GM18507 (cell line): ENCODE data around the gene REST.

Experiments used
- DNase-seq: peaks from one replicate; pipeline ENCODE4 v3.0.0; 2011; ENCODE audit warnings: low read depth; ENCODE audit not compliant: insufficient read length; ENCODE audit errors: extremely low spot score
- FAIRE-seq: peaks from 2 replicates; lab custom pipeline; 2011; peaks lifted over from hg19 to GRCh38; lab: Jason Lieb, UNC

The REST gene

GRCh38 chr4:56972809-56973208 is 65.1 kb downstream of the REST start:
- no peak for FAIRE-seq
- DNase-seq, result no peak

DNA sequence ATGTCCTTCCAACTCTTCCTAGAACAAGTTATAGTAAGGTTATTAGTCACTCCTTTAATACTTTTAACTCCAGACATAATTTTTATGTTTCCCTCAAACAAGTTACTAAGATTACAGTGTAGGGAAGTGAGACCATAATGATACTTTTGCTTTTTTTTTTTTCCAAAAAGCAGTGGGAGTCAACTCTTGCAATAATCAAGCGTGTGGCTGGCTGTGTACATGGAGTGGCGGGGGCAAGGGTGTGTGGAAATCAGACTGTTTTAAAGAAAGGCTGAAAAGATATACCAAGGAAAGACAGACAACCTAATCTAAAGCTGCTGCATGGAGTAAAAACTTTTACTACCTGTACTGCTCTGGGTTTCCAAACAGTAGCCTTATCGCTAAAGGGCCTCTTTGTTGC is 65.6 kb downstream of the REST start:
- FAIRE-seq (no peak), DNase-seq (no peak)

- DNase-seq (no peak), FAIRE-seq (no peak)
Observed at GRCh38 chr4:56976283-56976836, 68.7 kb downstream of the REST start.

- FAIRE-seq, result no peak
Observed at GRCh38 chr4:56976837-56977320, 69.2 kb downstream of the REST start.

GRCh38 chr4:56977321-56978012 is 69.8 kb downstream of the REST start, which contains the start of gene NOA1:
NOA1 (minus strand) TSS chr4:56977606; CDS start chr4:56977585, 21 bp downstream.
- peak; percentile 90 for DNase-seq
- FAIRE-seq, result peak; percentile 98

More at GRCh38 chr4:56976837-56977320, 69.2 kb downstream of the REST start:
- DNase-seq, result peak; percentile 2

DNA sequence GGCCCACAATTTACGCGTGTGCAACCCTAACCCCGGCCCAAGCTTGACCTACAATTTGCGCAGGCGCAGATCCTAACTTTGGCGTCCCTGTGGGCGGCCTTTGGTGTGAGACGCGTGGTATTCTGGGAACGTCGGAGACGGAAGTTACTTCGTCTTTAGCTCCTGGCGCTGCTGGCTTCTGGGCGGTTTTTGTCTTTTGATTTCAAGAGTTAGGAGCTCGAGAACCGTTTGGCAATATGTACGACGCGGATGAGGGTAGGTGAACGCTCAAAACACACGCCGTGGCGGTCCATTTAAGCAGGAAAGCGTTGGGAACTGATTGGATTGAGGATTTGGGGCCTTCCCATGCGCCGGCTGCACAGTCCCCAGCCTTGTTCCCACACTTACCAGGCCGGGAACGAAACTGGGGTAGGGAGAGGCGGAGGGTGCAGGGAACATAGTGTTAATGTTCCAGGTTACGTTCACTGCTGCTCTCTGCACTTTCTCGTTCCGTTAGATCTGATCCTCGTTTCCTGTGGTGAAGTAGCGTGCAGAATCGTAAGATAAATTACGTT is 71.1 kb downstream of the REST start, which contains the start of gene POLR2B:
TSS of gene POLR2B (plus strand) at position 147 of the 554 bp plus-strand sequence. CDS start at position 237, 90 bp downstream.
- FAIRE-seq, result peak; percentile 91
- peak; percentile 66 for DNase-seq

DNA sequence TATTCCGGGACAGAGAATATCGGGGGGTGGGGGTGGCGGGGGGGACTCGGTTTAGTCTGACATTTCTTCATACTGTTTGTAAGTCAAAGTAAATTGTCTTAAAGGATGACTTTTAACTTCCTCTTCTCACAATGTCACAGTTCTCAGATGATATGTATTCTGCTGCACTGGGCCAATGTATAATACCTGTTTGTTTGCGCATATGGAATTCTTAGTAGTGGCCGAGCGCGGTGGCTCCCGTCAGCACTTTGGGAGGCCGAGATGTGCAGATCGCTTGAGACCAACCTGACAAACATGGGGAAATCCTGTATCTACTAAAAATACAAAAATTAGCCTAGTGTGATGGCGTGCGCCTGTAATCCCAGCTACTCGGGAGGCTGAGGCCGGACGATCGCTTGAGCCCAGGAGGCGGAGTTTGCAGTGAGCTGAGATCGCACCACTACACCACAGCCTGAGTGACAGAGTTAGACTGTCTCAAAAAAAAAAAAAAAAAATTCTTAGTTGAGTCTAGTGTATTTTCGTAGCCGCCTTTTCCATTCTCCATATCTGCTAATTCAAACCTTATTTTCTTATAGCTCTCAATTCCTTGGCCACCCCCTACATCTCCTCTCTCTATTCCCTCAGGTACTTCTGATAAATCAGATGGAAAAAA is 71.8 kb downstream of the REST start:
- peak; percentile 45 for FAIRE-seq

GRCh38 chr4:56981795-56982201 is 74.1 kb downstream of the REST start:
- no peak for DNase-seq
- FAIRE-seq, result no peak

More for the DNA sequence above, 71.8 kb downstream of the REST start:
- no peak for DNase-seq

GRCh38 chr4:56986192-56986591 is 78.5 kb downstream of the REST start:
- DNase-seq, result no peak
- FAIRE-seq, result no peak

DNA sequence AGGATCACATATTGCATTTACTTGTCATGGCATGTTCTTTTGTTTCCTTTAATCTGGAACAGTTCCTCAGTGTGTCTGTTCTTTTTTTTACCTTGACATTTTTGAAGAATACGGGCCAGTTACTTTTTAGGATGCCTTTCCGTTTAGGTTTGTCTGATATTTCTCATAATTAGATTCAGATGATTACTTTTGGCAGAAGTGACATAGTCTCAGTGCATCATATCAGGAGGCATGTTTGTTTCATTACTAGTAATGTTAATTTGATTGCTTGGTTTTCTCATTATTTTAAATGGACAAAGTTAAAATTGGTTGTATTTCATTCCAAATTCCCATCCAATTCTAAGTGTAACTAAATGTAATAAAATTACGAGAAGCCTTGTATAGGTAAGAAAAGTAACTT is 79.3 kb downstream of the REST start:
- no peak for DNase-seq
- no peak for FAIRE-seq

DNA sequence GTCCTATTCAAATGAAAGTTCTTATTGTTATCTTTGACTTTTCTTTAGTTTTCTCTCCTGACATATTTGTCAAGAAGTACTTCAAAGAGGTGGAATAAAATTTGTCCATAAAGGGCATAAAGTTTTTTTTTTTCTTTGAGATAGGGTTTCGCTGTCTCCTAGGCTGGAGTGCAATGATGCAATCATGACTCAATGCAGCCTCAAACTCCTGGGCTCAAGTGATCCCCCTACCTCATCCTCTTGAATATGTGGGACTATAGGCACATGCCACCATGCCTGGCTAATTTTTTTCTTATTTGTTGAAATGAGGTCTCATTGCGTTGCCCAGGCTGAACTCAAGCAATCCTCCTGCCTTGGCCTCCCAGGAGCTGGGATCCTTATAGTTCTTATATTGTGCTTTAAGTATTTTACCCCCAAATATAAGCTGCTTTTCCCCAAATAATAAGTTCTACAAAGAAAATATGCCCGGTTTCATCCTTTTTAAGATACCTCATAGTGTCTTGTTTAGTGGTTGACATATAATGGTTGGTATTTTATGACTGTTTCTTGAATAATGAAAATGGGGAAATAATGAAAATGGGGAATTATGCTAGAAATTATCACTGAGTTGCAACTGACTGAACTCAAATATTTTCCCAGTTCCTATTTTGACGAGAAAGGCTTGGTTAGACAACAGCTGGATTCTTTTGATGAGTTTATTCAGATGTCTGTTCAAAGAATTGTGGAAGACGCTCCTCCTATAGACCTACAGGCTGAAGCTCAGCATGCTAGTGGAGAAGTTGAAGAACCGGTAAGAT is 82.6 kb downstream of the REST start:
- FAIRE-seq (no peak), DNase-seq (no peak)

- no peak for FAIRE-seq
Observed at GRCh38 chr4:56995525-56995924, 87.8 kb downstream of the REST start.

GRCh38 chr4:56999751-57000150 is 92.1 kb downstream of the REST start:
- no peak for FAIRE-seq
- no peak for DNase-seq

More at GRCh38 chr4:56995525-56995924, 87.8 kb downstream of the REST start:
- DNase-seq, result no peak

DNA sequence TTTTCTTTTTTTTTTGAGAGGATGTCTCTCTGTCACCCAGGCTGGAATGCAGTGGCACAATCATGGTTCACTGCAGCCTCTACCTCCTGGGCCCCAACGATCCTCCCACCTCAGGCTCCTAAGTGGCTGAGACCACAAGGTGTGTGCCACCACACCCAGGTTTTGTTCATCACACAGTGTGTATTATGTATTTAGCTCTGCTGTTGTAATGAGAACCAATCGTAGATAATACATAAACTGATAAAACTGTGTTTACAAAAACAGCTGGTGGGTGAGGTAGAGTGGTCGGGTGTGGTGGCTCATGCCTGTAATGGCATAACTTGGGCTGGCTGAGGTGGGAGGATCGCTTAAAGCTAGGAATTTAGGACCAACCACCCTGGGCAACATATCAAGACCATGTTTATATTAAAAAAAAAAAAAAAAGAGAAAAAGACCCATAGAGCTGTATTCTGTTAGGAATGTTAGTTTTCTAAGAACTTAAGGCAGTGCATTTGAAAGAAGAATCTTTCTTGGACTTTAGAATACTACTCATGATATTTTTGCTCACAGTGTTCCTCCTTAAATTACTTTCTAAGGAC is 105.9 kb downstream of the REST start:
- no peak for DNase-seq
- no peak for FAIRE-seq
